ENCODE measurements around the gene GPR37.

Gene GPR37

DNA sequence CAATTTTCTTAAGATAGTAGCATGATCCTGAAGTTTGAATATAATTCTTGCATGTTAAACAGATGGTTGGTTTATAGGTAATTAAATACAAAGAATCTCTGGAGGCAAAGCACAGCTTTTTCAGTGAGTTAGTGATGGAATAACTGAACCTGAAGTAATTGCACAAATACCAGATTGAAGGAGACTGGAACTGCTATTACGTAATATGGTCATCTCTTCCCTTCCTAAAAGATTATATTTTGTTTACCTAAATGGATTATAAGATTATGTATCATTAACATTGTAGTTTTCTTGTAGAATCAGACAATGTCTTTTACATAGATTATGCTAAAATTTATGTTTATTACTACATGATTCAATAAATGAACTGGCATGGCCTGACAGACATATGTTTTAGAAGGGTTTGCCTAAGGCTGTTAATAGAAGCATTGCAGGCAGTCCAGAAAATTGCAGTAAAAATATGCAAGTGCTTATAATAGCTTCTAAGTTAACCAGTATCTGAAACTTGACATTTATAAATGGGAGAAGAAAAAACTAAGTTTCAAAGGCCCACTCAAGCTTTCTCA lies 35.8 kb upstream of the GPR37 start:
- TF ChIP-seq CTCF (conservative IDR thresholded peaks at IDR 0.05; ENCODE audit: low read length) = no peak
- no peak overlapping the region for H3K4me3 ChIP-seq (ENCODE audit: low read length)
- no peak for DNase-seq (ENCODE audit: low read depth)

DNA sequence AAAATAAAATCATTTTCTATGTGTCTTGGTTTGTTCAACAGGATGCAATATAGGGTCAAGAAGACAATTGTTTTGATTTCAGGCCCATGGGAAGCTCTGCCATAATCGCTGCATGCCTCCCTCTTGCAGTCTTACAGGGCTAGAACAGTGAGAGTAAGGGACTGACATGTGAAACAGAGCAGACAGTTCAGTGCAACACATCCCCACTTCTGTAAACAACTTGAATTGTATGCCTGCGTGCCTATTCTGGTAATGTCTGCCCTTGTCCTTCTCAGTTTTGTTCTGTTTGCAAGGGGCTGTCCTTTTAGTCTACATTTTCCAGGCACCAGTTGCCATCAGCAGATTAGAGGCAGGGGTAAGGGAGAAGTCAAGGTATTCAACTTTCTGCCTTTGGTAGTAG lies 34.8 kb upstream of the GPR37 start:
- no peak for TF ChIP-seq CTCF (conservative IDR thresholded peaks at IDR 0.05; ENCODE audit: low read length)
- H3K4me3 ChIP-seq (ENCODE audit: low read length) = no peak overlapping the region
- DNase-seq (ENCODE audit: low read depth) = no peak

DNA sequence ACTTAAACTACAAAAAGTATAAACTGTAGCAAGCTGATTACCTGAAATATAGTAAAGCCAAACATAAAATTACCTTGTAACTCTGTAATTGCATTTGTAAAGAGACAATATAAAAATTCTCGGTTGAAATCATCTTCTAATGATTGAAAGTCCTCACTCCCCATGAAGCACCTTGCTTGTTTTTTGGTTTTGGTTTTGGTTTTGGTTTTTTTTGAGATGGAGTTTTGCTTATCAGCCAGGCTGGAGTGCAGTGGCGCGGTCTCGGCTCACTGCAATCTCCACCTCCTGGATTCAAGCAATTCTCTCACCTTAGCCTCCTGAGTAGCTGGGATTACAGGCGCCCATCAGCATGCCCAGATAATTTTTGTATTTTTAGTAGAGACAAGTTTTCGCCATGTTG lies 33.9 kb upstream of the GPR37 start:
- no peak for DNase-seq (ENCODE audit: low read depth)
- H3K4me3 ChIP-seq (ENCODE audit: low read length) = no peak overlapping the region
- TF ChIP-seq CTCF (conservative IDR thresholded peaks at IDR 0.05; ENCODE audit: low read length) = no peak

- H3K4me3 ChIP-seq (ENCODE audit: low read length) = no peak overlapping the region
- TF ChIP-seq CTCF (conservative IDR thresholded peaks at IDR 0.05; ENCODE audit: low read length) = no peak
- no peak for DNase-seq (ENCODE audit: low read depth)
Measured at GRCh38 chr7:124796771-124797170, 31.2 kb upstream of the GPR37 start.

GRCh38 chr7:124792696-124793095 lies 27.1 kb upstream of the GPR37 start:
- no peak for DNase-seq (ENCODE audit: low read depth)
- TF ChIP-seq CTCF (conservative IDR thresholded peaks at IDR 0.05; ENCODE audit: low read length) = no peak
- H3K4me3 ChIP-seq (ENCODE audit: low read length) = no peak overlapping the region

DNA sequence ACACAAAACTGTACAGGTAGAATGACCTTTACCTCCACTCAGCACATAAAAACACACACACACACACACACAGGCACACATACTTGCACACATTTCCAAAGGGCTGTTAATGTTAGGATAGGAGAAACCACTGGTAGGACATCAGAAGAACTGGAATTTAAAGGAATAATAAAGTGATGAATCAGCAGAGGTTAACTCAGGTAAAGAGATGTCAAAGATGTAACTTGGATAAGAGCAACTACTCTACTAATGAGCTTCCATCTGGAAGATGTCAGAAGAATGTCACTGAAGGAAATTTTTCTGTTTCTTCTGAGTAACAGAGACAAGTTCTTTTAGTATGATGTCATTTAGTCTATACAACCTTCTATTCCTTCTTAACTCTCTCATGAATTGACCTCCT lies 26.4 kb upstream of the GPR37 start:
- no peak overlapping the region for H3K4me3 ChIP-seq (ENCODE audit: low read length)
- DNase-seq (ENCODE audit: low read depth) = no peak
- no peak for TF ChIP-seq CTCF (conservative IDR thresholded peaks at IDR 0.05; ENCODE audit: low read length)

DNA sequence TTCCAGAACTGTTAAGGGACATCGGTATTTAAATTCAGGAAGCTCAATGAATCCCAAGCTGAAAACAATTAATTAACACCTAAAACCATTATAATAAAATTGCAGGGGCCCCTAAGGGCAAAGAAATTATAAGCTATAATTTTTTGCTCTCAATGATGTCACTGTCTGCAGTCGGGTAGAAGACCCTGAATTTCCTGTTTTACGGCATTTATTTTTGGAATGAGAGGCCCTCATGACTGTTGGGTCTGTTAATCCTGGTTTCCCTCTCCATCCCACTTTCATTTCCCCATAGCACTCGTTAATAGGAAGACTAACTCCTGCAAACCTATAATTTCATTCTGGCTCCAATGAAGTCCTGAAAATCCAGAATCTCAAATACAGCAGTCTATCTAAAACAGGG lies 25.8 kb upstream of the GPR37 start:
- H3K4me3 ChIP-seq (ENCODE audit: low read length) = no peak overlapping the region
- no peak for TF ChIP-seq CTCF (conservative IDR thresholded peaks at IDR 0.05; ENCODE audit: low read length)
- DNase-seq (ENCODE audit: low read depth) = no peak
